ENCODE results near the gene AQP3. TPM values are rescaled to one million over a fixed set of nuclear protein-coding genes. Genes with fewer than 3 reads are reported as not detected.

Gene AQP3
- total RNA-seq, 1 donor from 2014 or later: 6.3 TPM

- TF ChIP-seq CTCF (IDR thresholded peaks at IDR 0.05; ENCODE audit: unreplicated experiment): no peak
- no peak for DNase-seq (ENCODE audit: low spot score, unreplicated experiment)
- Mint-ChIP-seq H3K27ac (no peak overlapping the region), H3K9me3 (ENCODE audit: low read depth) (no peaks in the 10 kb centered on the region), H3K4me3 (ENCODE audit: low read depth) (no peak overlapping the region), H3K36me3 (ENCODE audit: insufficient read depth) (no peaks in the 10 kb centered on the region), H3K4me1 (ENCODE audit: low read depth) (no peaks in the 10 kb centered on the region), H3K27me3 (peaks cover 8% of the 10 kb centered on the region)
Measured at GRCh38 chr9:33434317-33435105, 12.9 kb downstream of the AQP3 start.

GRCh38 chr9:33433871-33434270 lies 13.5 kb downstream of the AQP3 start:
- H3K27me3 Mint-ChIP-seq: peaks cover 8% of the 10 kb centered on the region
- DNase-seq (ENCODE audit: low spot score, unreplicated experiment): no peak
- H3K27ac Mint-ChIP-seq: no peak overlapping the region
- no peak for TF ChIP-seq CTCF (IDR thresholded peaks at IDR 0.05; ENCODE audit: unreplicated experiment)
- no peak overlapping the region for H3K4me3 Mint-ChIP-seq (ENCODE audit: low read depth)
- no peaks in the 10 kb centered on the region for H3K9me3 Mint-ChIP-seq (ENCODE audit: low read depth)
- no peaks in the 10 kb centered on the region for H3K4me1 Mint-ChIP-seq (ENCODE audit: low read depth)
- H3K36me3 Mint-ChIP-seq (ENCODE audit: insufficient read depth): no peaks in the 10 kb centered on the region

- peaks cover 8% of the 10 kb centered on the region for H3K27me3 Mint-ChIP-seq
- no peak overlapping the region for H3K4me3 Mint-ChIP-seq (ENCODE audit: low read depth)
- no peaks in the 10 kb centered on the region for H3K36me3 Mint-ChIP-seq (ENCODE audit: insufficient read depth)
- no peak for DNase-seq (ENCODE audit: low spot score, unreplicated experiment)
- no peak for TF ChIP-seq CTCF (IDR thresholded peaks at IDR 0.05; ENCODE audit: unreplicated experiment)
- H3K9me3 Mint-ChIP-seq (ENCODE audit: low read depth): no peaks in the 10 kb centered on the region
- H3K4me1 Mint-ChIP-seq (ENCODE audit: low read depth): no peaks in the 10 kb centered on the region
- peak overlapping the region; percentile 78 for H3K27ac Mint-ChIP-seq
Measured at GRCh38 chr9:33431420-33431819, 16.0 kb downstream of the AQP3 start.

DNA sequence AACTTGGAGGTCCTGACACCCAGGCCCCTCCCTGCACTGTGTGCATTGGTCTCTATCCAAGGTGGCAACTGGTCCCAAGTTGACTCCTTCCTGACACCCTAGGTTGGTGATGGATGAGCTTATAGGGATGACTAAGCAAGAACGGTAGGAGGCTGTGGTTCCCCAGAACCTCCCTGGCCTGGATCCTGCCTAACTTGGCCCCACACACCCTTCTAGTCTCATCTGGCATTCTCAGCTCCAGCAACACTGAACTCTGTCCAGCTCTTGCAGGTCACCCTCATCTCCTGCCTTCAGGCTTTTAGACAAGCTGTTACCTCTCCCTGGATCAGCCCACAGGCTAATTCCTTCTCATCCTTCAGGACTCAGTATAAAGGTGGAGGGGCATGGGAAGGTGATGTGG lies 16.5 kb downstream of the AQP3 start:
- Mint-ChIP-seq H3K36me3 (ENCODE audit: insufficient read depth) (no peaks in the 10 kb centered on the region), H3K9me3 (ENCODE audit: low read depth) (no peaks in the 10 kb centered on the region), H3K4me1 (ENCODE audit: low read depth) (no peaks in the 10 kb centered on the region), H3K4me3 (ENCODE audit: low read depth) (no peak overlapping the region), H3K27ac (no peak overlapping the region), H3K27me3 (peaks cover 5% of the 10 kb centered on the region)
- DNase-seq (ENCODE audit: low spot score, unreplicated experiment): no peak
- no peak for TF ChIP-seq CTCF (IDR thresholded peaks at IDR 0.05; ENCODE audit: unreplicated experiment)

DNA sequence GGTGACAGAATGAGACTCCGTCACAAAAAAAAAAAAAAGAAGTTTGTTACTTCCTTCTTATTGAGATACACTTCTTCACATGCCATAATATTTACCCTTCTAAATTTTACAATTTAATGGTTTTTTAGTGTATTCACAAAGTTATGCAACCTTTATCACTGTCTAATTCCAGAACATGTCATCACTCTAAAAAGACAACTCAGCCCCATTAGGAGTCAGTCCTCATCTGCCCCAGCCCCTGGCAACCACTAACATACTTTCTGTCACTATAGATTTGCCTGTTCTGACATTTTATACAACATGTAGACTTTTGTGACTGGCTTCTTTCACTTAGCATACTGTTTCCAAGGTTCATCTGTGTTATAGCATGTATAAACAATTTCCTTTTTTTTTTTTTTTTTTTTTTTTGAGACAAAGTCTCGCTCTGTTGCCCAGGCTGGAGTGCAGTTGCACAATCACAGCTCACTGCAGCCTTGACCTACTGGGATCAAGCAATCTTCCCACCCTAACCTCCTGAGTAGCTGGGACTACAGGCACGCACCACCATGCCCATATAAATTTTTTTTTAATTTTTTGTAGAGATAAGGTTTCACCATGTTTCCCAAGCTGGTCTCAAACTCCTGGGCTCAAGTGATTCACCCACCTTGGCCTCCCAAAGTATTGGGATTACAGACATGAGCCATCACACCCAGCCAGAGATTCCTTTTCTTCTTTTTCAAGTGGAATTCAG lies 18.0 kb downstream of the AQP3 start:
- Mint-ChIP-seq H3K9me3 (ENCODE audit: low read depth) (no peaks in the 10 kb centered on the region), H3K27me3 (peaks cover 3% of the 10 kb centered on the region), H3K4me1 (ENCODE audit: low read depth) (peaks cover 4% of the 10 kb centered on the region), H3K27ac (no peak overlapping the region), H3K36me3 (ENCODE audit: insufficient read depth) (no peaks in the 10 kb centered on the region), H3K4me3 (ENCODE audit: low read depth) (no peak overlapping the region)
- no peak for TF ChIP-seq CTCF (IDR thresholded peaks at IDR 0.05; ENCODE audit: unreplicated experiment)
- DNase-seq (ENCODE audit: low spot score, unreplicated experiment): no peak

All from progenitor cell of endocrine pancreas (in vitro differentiated cells).